ENCODE results near the gene SPTBN1.

Gene SPTBN1

GRCh38 chr2:54464341-54464740 is 8.2 kb downstream of the SPTBN1 start:
- TF ChIP-seq, protein P1, sequence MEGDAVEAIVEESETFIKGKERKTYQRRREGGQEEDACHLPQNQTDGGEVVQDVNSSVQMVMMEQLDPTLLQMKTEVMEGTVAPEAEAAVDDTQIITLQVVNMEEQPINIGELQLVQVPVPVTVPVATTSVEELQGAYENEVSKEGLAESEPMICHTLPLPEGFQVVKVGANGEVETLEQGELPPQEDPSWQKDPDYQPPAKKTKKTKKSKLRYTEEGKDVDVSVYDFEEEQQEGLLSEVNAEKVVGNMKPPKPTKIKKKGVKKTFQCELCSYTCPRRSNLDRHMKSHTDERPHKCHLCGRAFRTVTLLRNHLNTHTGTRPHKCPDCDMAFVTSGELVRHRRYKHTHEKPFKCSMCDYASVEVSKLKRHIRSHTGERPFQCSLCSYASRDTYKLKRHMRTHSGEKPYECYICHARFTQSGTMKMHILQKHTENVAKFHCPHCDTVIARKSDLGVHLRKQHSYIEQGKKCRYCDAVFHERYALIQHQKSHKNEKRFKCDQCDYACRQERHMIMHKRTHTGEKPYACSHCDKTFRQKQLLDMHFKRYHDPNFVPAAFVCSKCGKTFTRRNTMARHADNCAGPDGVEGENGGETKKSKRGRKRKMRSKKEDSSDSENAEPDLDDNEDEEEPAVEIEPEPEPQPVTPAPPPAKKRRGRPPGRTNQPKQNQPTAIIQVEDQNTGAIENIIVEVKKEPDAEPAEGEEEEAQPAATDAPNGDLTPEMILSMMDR (IDR thresholded peaks at IDR 0.05; ENCODE audit: low read depth, low read length), result no peak
- no peak overlapping the region for H3K4me3 ChIP-seq (ENCODE audit: low read depth, low read length)
- no peak for DNase-seq (ENCODE audit: low read depth, low spot score)
- in situ Hi-C loops (cut with HindIII; ENCODE audit: low sequenced_read_pairs), result no loop called here

GRCh38 chr2:54465143-54465542 is 9.0 kb downstream of the SPTBN1 start:
- TF ChIP-seq, protein P1 (IDR thresholded peaks at IDR 0.05; ENCODE audit: low read depth, low read length), result no peak
- in situ Hi-C loops (cut with HindIII; ENCODE audit: low sequenced_read_pairs), result no loop called here
- no peak overlapping the region for H3K4me3 ChIP-seq (ENCODE audit: low read depth, low read length)
- no peak for DNase-seq (ENCODE audit: low read depth, low spot score)

DNA sequence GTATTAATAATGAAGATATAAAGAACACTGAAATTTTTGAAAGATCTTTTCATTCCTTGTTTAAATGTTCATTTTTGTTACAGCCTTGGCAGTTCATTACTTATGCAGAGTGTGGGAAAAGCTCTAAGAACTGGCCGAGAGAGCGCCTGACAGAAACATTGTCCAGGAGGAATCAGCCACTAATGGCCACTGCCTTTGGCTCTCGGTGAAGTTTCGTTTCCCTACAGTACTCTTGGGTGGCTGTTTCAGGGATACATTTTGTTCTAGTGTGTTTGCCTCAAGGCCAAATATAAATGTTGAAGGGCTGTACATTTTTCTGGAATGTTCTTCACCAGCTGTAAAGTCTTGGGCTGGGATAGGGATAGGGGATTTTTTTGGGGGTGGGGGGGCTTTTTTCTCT is 10.7 kb downstream of the SPTBN1 start:
- no peak for DNase-seq (ENCODE audit: low read depth, low spot score)
- TF ChIP-seq, protein P1 (IDR thresholded peaks at IDR 0.05; ENCODE audit: low read depth, low read length), result no peak
- H3K4me3 ChIP-seq (ENCODE audit: low read depth, low read length), result no peak overlapping the region
- in situ Hi-C loops (cut with HindIII; ENCODE audit: low sequenced_read_pairs), result no loop called here

GRCh38 chr2:54468673-54469072 is 12.5 kb downstream of the SPTBN1 start:
- H3K4me3 ChIP-seq (ENCODE audit: low read depth, low read length), result no peak overlapping the region
- in situ Hi-C loops (cut with HindIII; ENCODE audit: low sequenced_read_pairs), result no loop called here
- DNase-seq (ENCODE audit: low read depth, low spot score), result peak; percentile 49
- TF ChIP-seq, protein P1 (IDR thresholded peaks at IDR 0.05; ENCODE audit: low read depth, low read length), result no peak

DNA sequence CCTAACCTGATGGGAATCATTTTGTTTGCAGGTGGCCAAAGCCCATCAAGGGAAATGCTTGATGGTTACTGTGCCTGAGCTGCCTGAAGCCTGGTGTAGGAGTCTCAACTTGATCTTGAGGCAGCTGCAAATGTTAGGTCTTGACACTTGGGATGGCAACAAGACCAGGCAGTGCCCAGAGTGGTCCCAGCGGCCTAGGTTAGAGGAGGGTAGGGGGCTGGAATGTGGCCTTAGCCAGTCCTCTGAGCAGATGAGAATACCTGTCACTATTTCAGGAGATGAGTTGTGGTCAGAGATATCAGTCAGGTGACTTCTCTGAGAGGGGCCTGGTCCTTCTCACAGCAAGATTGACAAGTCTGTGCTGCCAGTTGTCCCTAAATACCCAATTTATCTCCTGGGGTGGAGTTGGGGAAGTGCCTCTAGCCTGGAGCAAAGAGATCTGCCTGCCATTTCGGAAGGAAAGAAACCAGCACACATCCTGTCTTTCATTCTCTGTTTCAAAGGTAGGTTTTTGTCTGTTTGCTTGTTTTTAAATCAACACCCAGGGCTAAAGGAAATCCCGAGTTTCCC is 13.4 kb downstream of the SPTBN1 start:
- no peak for DNase-seq (ENCODE audit: low read depth, low spot score)
- TF ChIP-seq, protein P1 (IDR thresholded peaks at IDR 0.05; ENCODE audit: low read depth, low read length), result no peak
- no peak overlapping the region for H3K4me3 ChIP-seq (ENCODE audit: low read depth, low read length)
- in situ Hi-C loops (cut with HindIII; ENCODE audit: low sequenced_read_pairs), result no loop called here

GRCh38 chr2:54470266-54470938 is 14.3 kb downstream of the SPTBN1 start:
- no peak overlapping the region for H3K4me3 ChIP-seq (ENCODE audit: low read depth, low read length)
- DNase-seq (ENCODE audit: low read depth, low spot score), result peak; percentile 61
- in situ Hi-C loops (cut with HindIII; ENCODE audit: low sequenced_read_pairs), result no loop called here
- TF ChIP-seq, protein P1 (IDR thresholded peaks at IDR 0.05; ENCODE audit: low read depth, low read length), result no peak

Measured in astrocyte of the spinal cord (primary cell).